ENCODE results near the gene ACE. TPM values are rescaled to one million over a fixed set of nuclear protein-coding genes. Genes with fewer than 3 reads are reported as not detected.

The ACE gene
- total RNA-seq, 2 experiments from 2014 or later: 2.2 to 2.6 TPM

- peak; percentile 18 for DNase-seq
- Mint-ChIP-seq H3K27me3 (peaks cover 32% of the 10 kb centered on the region), H3K9me3 (no peaks in the 10 kb centered on the region), H3K36me3 (no peaks in the 10 kb centered on the region), H3K4me1 (ENCODE audit: low read depth) (peaks cover 3% of the 10 kb centered on the region), H3K4me3 (no peak overlapping the region), H3K27ac (no peak overlapping the region)
- POLR2A ChIA-PET: no interaction called here
- intact Hi-C loops (cut with micrococcal nuclease): no loop called here
- CTCF ChIA-PET: interaction anchor here (0.6 kb wide), 1 partner anchor 132 kb away, joined by 3 read pairs; no protein-coding TSS in a partner anchor
These were observed 61.3 kb downstream of the ACE start for GRCh38 chr17:63537991-63538692.

DNA sequence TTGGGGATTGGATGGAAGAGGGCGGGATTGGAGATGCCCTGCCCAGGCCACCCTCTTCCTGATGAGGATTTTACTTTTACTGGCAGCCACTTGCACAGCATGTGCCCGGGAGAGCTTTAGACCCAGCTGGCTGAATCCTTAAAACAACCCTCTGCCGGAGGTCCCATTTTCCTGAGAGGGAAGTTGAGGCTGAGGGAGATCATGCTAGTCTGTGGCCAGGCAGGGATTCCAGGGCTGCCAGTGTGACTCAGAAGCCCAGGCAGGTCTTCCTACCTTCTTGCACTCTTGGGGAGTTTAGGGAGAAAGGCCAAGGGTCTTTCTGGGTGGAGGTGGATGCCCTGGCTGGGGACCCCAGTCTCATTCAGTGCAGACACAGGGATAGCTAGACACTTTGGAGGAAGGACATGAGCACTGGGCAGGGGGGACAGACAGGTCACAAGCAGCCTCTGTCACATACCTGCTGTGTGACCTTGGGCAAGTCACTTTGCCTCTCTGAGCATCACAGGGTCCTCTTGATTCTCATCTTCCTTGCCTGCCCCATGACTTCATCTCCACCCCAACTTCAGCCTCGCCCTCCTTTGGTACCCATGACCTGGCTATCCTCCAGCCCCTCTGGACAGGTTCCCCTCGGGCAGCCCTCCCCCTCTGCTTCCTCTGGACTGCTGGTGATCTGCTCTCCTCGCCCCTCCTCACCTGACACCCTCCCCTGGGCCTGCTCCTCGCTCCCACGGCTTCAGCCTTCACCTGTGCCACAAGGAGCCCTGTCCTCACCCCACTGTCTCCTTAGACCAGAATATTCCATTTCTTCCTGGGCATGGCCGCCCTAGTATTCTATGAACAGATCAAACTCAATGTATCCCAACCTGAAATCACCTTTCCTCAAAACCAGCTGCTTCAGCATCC is 62.1 kb downstream of the ACE start:
- peaks cover 3% of the 10 kb centered on the region for H3K4me1 Mint-ChIP-seq (ENCODE audit: low read depth)
- H3K27ac Mint-ChIP-seq: no peak overlapping the region
- H3K9me3 Mint-ChIP-seq: no peaks in the 10 kb centered on the region
- POLR2A ChIA-PET: no interaction called here
- no peaks in the 10 kb centered on the region for H3K36me3 Mint-ChIP-seq
- DNase-seq: no peak
- H3K4me3 Mint-ChIP-seq: no peak overlapping the region
- H3K27me3 Mint-ChIP-seq: peaks cover 32% of the 10 kb centered on the region
- intact Hi-C loops (cut with micrococcal nuclease): no loop called here
- CTCF ChIA-PET: no interaction called here

DNA sequence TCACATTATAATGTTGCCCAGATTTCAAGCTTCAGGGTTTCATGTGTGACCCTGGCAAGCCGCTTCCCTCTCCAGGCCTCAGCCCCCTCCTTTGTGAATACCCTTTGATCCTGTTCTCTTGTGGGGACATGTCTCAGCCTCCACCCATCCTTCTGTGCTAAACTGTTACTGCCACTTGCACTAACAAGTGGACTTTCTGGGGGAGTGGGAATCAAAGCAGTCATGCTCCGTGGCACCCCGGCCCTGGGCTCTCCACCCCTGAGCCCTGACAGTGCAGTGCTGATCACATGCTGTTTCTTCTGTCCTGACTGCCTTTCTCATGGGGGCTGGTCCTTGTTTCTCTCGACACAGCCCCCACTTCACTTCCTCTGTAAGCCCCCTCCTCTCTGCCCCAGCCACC is 63.7 kb downstream of the ACE start:
- Mint-ChIP-seq H3K27me3 (peaks cover 32% of the 10 kb centered on the region), H3K4me1 (ENCODE audit: low read depth) (peaks cover 3% of the 10 kb centered on the region), H3K27ac (no peak overlapping the region), H3K4me3 (no peak overlapping the region), H3K36me3 (no peaks in the 10 kb centered on the region), H3K9me3 (no peaks in the 10 kb centered on the region)
- ChIA-PET CTCF (no interaction called here), POLR2A (interaction anchor here (0.6 kb wide), 1 partner anchor 142 kb away, joined by 5 read pairs; no protein-coding TSS in a partner anchor)
- DNase-seq: no peak
- intact Hi-C loops (cut with micrococcal nuclease): no loop called here

DNA sequence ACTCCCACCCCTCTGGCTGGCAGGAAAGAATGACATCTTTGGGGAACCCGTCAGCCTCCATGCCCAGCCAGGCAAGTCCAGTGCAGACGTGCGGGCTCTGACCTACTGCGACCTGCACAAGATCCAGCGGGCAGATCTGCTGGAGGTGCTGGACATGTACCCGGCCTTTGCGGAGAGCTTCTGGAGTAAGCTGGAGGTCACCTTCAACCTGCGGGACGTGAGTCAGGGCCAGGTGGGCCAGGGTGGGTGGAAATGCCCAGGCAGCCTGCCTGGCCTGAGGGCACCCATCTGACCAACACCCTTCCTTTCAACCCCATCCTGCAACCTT is 65.3 kb downstream of the ACE start:
- no peaks in the 10 kb centered on the region for H3K36me3 Mint-ChIP-seq
- H3K4me3 Mint-ChIP-seq: no peak overlapping the region
- no peak for DNase-seq
- intact Hi-C loops (cut with micrococcal nuclease): no loop called here
- no peaks in the 10 kb centered on the region for H3K9me3 Mint-ChIP-seq
- ChIA-PET POLR2A (no interaction called here), CTCF (no interaction called here)
- peaks cover 29% of the 10 kb centered on the region for H3K27me3 Mint-ChIP-seq
- H3K27ac Mint-ChIP-seq: no peak overlapping the region
- H3K4me1 Mint-ChIP-seq (ENCODE audit: low read depth): peaks cover 3% of the 10 kb centered on the region

DNA sequence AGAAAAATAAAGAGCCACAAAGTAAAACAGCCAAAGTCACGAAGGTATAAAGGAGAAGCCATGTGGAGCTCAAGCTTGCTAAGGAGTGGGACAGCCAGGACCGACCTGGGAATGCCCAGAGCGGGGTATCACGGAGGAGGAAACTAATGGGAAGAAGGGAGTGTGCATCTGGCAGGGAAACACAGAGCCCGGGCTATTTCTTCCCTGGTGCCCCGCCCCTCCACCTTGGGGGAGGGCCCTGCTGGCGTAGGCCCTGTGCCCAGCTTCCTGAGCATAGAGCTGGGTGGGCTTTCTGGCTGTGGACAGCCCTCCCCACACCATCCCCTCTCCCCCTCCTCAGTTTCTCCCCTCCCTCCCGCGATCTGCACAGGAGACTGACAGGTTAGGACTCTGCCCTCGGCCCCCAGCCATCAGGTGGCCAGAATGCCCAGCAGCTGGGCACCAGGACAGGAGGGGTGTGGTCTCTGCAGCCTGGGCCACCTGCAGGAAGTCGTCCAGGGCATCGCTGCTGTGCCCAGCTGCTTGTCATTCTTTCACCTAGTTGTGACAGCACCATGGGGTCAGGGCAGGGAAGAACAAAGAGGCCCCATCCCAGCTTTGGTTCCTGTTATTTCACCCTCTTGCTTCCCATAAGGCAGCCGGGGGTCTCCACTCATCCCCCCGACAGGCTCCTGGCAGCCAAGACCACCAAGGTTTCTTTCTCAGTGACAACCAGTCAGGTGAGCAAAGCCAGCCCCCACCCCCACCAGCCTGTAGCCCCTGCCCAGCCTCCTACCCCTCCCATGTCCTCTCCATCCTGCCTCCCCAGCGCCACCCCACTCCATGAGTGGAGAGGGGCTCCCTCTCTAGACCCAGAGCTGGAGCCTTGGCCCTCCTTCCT is 66.3 kb downstream of the ACE start:
- no peaks in the 10 kb centered on the region for H3K36me3 Mint-ChIP-seq
- H3K27ac Mint-ChIP-seq: no peak overlapping the region
- H3K4me1 Mint-ChIP-seq (ENCODE audit: low read depth): peaks cover 3% of the 10 kb centered on the region
- CTCF ChIA-PET: interaction anchor here (0.6 to 1.3 kb wide), 2 partner anchors 117 to 979 kb away, joined by 3 to 6 read pairs; no protein-coding TSS in a partner anchor
- POLR2A ChIA-PET: no interaction called here
- H3K9me3 Mint-ChIP-seq: no peaks in the 10 kb centered on the region
- intact Hi-C loops (cut with micrococcal nuclease): no loop called here
- no peak for DNase-seq
- H3K27me3 Mint-ChIP-seq: peaks cover 21% of the 10 kb centered on the region
- H3K4me3 Mint-ChIP-seq: no peak overlapping the region

DNA sequence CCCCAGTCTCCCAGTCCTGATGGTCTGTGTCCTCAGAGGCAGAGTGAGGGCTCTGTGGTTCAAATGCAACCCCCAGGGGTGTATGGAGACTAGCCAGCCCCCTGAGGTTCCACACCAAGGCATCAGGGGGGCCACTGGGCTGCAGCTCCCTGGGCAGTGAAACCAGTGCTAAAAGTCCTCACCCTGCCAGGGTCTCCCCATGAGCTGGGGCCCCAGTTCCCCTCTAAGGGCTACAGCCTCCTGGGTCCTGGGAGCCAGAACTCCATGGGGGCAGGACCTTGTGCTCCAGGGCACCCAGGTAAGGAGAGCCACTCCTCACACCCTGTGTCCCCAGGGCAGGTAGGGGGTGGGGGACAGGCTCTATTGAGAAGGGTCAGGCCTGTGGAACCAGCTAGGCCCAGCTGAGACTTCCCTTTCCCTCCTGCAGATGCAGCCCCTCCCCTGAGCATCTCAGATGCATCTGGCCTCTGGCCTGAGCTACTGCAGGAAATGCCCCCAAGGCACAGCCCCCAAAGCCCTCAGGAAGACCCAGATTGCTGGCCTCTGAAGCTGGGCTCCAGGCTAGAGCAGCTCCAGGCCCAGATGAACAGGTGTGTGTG is 67.1 kb downstream of the ACE start:
- ChIA-PET CTCF (interaction anchor here (0.6 to 2.0 kb wide), 3 partner anchors 66 to 979 kb away, joined by 3 to 8 read pairs (median 6); partner anchors contain the start of gene ACE), POLR2A (no interaction called here)
- no peaks in the 10 kb centered on the region for H3K9me3 Mint-ChIP-seq
- peaks cover 14% of the 10 kb centered on the region for H3K27me3 Mint-ChIP-seq
- no peak for DNase-seq
- no peak overlapping the region for H3K27ac Mint-ChIP-seq
- H3K4me3 Mint-ChIP-seq: no peak overlapping the region
- H3K36me3 Mint-ChIP-seq: no peaks in the 10 kb centered on the region
- no peaks in the 10 kb centered on the region for H3K4me1 Mint-ChIP-seq (ENCODE audit: low read depth)
- intact Hi-C loops (cut with micrococcal nuclease): no loop called here

DNA sequence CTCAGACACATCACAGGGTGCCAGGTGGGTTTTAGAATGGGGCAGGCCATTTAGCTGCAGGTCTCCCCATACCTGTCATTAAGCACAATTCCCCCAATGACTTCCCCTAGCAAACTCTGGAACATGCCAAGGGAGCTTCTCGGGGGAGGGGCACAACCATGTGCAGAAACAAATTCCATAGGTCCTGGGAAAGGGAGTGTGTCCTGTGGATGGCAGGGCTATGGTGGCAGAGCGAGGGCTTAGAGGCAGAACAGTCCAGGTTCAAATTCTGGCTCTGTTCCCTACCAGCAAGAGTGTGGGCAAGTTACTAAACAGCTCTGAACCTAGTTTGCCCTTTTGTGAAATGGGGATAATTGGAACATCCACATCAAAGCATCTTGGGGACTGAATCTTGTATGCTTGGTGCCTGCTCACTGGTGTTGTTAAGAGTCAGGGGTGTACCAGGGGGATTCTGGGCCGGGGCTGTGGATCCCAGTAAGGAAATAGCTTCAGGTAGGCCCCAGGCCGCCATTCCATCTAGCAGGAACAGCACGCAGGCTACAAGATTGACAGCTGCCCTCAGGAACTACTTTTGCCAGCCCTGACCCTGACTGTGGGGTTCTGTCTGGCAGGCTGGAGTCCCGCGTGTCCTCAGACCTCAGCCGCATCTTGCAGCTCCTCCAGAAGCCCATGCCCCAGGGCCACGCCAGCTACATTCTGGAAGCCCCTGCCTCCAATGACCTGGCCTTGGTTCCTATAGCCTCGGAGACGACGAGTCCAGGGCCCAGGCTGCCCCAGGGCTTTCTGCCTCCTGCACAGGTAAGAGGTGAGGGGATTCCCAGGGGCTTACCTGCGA is 67.8 kb downstream of the ACE start:
- ChIA-PET CTCF (interaction anchor here (2.0 kb wide), 1 partner anchor 66 kb away, joined by 8 read pairs; the partner anchor contains the start of gene ACE), POLR2A (interaction anchor here (0.8 kb wide), 1 partner anchor 81 kb away, joined by 3 read pairs; no protein-coding TSS in a partner anchor)
- Mint-ChIP-seq H3K27me3 (peaks cover 7% of the 10 kb centered on the region), H3K4me1 (ENCODE audit: low read depth) (no peaks in the 10 kb centered on the region), H3K27ac (no peak overlapping the region), H3K9me3 (no peaks in the 10 kb centered on the region), H3K36me3 (no peaks in the 10 kb centered on the region), H3K4me3 (no peak overlapping the region)
- intact Hi-C loops (cut with micrococcal nuclease): no loop called here
- DNase-seq: no peak

GRCh38 chr17:63546308-63547082 is 69.6 kb downstream of the ACE start:
- DNase-seq: no peak
- H3K27me3 Mint-ChIP-seq: no peaks in the 10 kb centered on the region
- CTCF ChIA-PET: no interaction called here
- H3K27ac Mint-ChIP-seq: no peak overlapping the region
- no peaks in the 10 kb centered on the region for H3K9me3 Mint-ChIP-seq
- no peaks in the 10 kb centered on the region for H3K4me1 Mint-ChIP-seq (ENCODE audit: low read depth)
- peaks cover 6% of the 10 kb centered on the region for H3K36me3 Mint-ChIP-seq
- intact Hi-C loops (cut with micrococcal nuclease): no loop called here
- H3K4me3 Mint-ChIP-seq: no peak overlapping the region
- POLR2A ChIA-PET: no interaction called here

DNA sequence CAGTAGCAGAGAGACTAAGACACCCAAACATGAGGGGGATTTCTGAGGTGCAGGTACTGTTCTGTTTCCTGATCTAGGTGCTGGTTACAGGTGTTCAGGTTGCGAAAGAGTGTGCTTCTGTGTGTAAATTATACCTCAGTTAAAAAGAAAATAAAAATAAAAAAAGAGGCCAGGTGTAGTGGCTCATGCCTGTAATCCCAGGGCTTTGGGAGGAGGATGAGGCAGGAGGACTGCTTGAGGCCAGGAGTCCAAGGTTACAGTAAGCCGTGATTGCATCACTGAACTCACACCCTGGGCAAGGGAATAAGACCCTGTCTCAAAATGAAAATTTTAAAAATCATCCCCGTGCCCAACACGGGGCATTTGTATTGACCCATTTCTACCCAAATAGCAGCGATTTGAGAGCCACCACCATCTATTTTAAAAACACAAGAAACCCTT is 70.2 kb downstream of the ACE start:
- POLR2A ChIA-PET: no interaction called here
- DNase-seq: no peak
- no peak overlapping the region for H3K27ac Mint-ChIP-seq
- peaks cover 7% of the 10 kb centered on the region for H3K36me3 Mint-ChIP-seq
- CTCF ChIA-PET: no interaction called here
- H3K4me3 Mint-ChIP-seq: no peak overlapping the region
- H3K27me3 Mint-ChIP-seq: no peaks in the 10 kb centered on the region
- intact Hi-C loops (cut with micrococcal nuclease): no loop called here
- H3K9me3 Mint-ChIP-seq: no peaks in the 10 kb centered on the region
- peaks cover 3% of the 10 kb centered on the region for H3K4me1 Mint-ChIP-seq (ENCODE audit: low read depth)

Data from activated CD4-positive, alpha-beta memory T cell treated with anti-CD3 and anti-CD28 coated beads for 36 hours (primary cell).